Liver (tissue), 9 donors: ENCODE results near the gene SPSB2. TPM values are rescaled to one million over a fixed set of nuclear protein-coding genes. Genes with fewer than 3 reads are reported as not detected.

Source experiments
- DNase-seq: peaks from one replicate; pipeline ENCODE4 v3.0.0-alpha.2; 2017; ENCODE audit warnings: low spot score
- H3K27ac ChIP-seq, 2 donors: one replicate each; pipeline ENCODE4 v1.7.0; 2013; ENCODE audit warnings: inconsistent platforms in 2 of 2, low read length in 2 of 2, control low read depth in 1 of 2, low read depth in 1 of 2, mild to moderate bottlenecking in 1 of 2
- H3K27me3 ChIP-seq, 4 donors: one replicate each; pipeline versions ENCODE4 v1.6.1 to v1.7.0; 2013; ENCODE audit warnings: low read length in 3 of 4, inconsistent platforms in 1 of 4, mild to moderate bottlenecking in 1 of 4, moderate library complexity in 1 of 4; ENCODE audit not compliant: control insufficient read depth in 4 of 4, insufficient read depth in 4 of 4
- H3K36me3 ChIP-seq, 4 donors: one replicate each; pipeline versions ENCODE4 v1.6.1 to v1.7.0; 2013; ENCODE audit warnings: low read length in 3 of 4, mild to moderate bottlenecking in 3 of 4, low read depth in 1 of 4, moderate library complexity in 1 of 4; ENCODE audit not compliant: control insufficient read depth in 4 of 4, insufficient read depth in 3 of 4
- H3K4me1 ChIP-seq, 4 donors: one replicate each; pipeline versions ENCODE4 v1.6.1 to v1.7.0; 2013; ENCODE audit warnings: low read length in 3 of 4, mild to moderate bottlenecking in 3 of 4, moderate library complexity in 1 of 4; ENCODE audit not compliant: control insufficient read depth in 4 of 4, insufficient read depth in 4 of 4
- H3K4me3 ChIP-seq, 3 donors: one replicate each; pipeline versions ENCODE4 v1.6.1 to v1.7.0; 2013; ENCODE audit warnings: low read length in 3 of 3, control low read depth in 1 of 3, low read depth in 1 of 3, mild to moderate bottlenecking in 1 of 3
- H3K9ac ChIP-seq, 2 donors: one replicate each; pipeline ENCODE4 v1.7.0; 2013; ENCODE audit warnings: low read length in 2 of 2, mild to moderate bottlenecking in 2 of 2, moderate library complexity in 2 of 2, control low read depth in 1 of 2, low read depth in 1 of 2
- H3K9me3 ChIP-seq, 4 donors: one replicate each; pipeline versions ENCODE4 v1.6.1 to v1.7.0; 2013; ENCODE audit warnings: low read length in 3 of 4; ENCODE audit not compliant: control insufficient read depth in 4 of 4
- ATF3 ChIP-seq: IDR thresholded peaks from 2 replicates; pipeline ENCODE4 v1.6.1; 2016; ENCODE audit warnings: antibody characterized with exemption
- CTCF ChIP-seq: fragments of 150-350 bp; IDR thresholded peaks from 2 replicates; pipeline ENCODE4 v1.5.1; 2017; ENCODE audit warnings: improper control_type of control experiment, low read depth, low read length; ENCODE audit not compliant: missing input control
- EGR1 ChIP-seq, 2 donors: IDR thresholded peaks; 2 replicates each; pipeline ENCODE4 v1.6.1; 2016 to 2018; ENCODE audit warnings: antibody characterized with exemption in 2 of 2, low read depth in 2 of 2
- FOXA1 ChIP-seq: IDR thresholded peaks from 2 replicates; pipeline ENCODE4 v1.6.1; 2016; ENCODE audit warnings: antibody characterized with exemption
- FOXA2 ChIP-seq: IDR thresholded peaks from 2 replicates; pipeline ENCODE4 v1.6.1; 2016; ENCODE audit warnings: antibody characterized with exemption
- GABPA ChIP-seq, 2 donors: IDR thresholded peaks in 1 of 2; conservative IDR thresholded peaks in 1 of 2; 2 replicates each; pipeline ENCODE4 v1.6.1; 2016; ENCODE audit warnings: antibody characterized with exemption in 2 of 2, mild to moderate bottlenecking in 1 of 2, moderate library complexity in 1 of 2
- HNF4G ChIP-seq: IDR thresholded peaks from 2 replicates; pipeline ENCODE4 v1.6.1; 2016; ENCODE audit warnings: antibody characterized with exemption
- JUND ChIP-seq, 2 donors: IDR thresholded peaks; 2 replicates each; pipeline ENCODE4 v1.6.1; 2016; ENCODE audit warnings: antibody characterized with exemption in 2 of 2
- MAX ChIP-seq: IDR thresholded peaks from 2 replicates; pipeline ENCODE4 v1.6.1; 2016; ENCODE audit warnings: antibody characterized with exemption
- NR2F2 ChIP-seq: IDR thresholded peaks from 2 replicates; pipeline ENCODE4 v1.6.1; 2016; ENCODE audit warnings: antibody characterized with exemption
- RAD21 ChIP-seq, 2 donors: IDR thresholded peaks; 2 replicates each; pipeline ENCODE4 v1.6.1; 2016; ENCODE audit warnings: antibody characterized with exemption in 2 of 2, mild to moderate bottlenecking in 2 of 2
- RXRA ChIP-seq, 2 donors: IDR thresholded peaks; 2 replicates each; pipeline ENCODE4 v1.6.1; 2017 to 2018; ENCODE audit warnings: antibody characterized with exemption in 2 of 2, mild to moderate bottlenecking in 1 of 2
- SP1 ChIP-seq: IDR thresholded peaks from 2 replicates; pipeline ENCODE4 v1.6.1; 2018; ENCODE audit warnings: antibody characterized with exemption, mild to moderate bottlenecking
- TAF1 ChIP-seq: conservative IDR thresholded peaks from 2 replicates; pipeline ENCODE4 v1.6.1; 2016; ENCODE audit warnings: antibody characterized with exemption, mild to moderate bottlenecking
- YY1 ChIP-seq: IDR thresholded peaks from 2 replicates; pipeline ENCODE4 v1.6.1; 2016; ENCODE audit warnings: antibody characterized with exemption, mild to moderate bottlenecking
- WGBS: extraction: QIAGEN DNeasy Blood & Tissue Kit; methylation state at CpG from one replicate; pipeline ENCODE4 v1.1.7; 2013; 5-methylcytosine and 5-hydroxymethylcytosine counted together
- polyA plus RNA-seq, 2 donors: library from polyadenylated mRNA; stranded (reverse) in 1 of 2; unstranded in 1 of 2; fragments of 200-250 nt in 1 of 2; fragments of >200 nt in 1 of 2; fragmentation: Nextera tagmentation in 1 of 2; extraction: Ambion mirVana in 1 of 2; gene quantifications; one replicate each; pipeline versions ENCODE4 v1.2.1 to v1.2.3, GENCODE V29; 2013 to 2015
- total RNA-seq, 2 donors: library from RNA; depleted of rRNA; stranded (reverse); fragments of >200 nt; gene quantifications; one replicate each; pipeline ENCODE4 v1.2.3, GENCODE V29; 2014
- donor health status: healthy.
- donor health status: healthy.
- donor health status: healthy.
- donor health status: healthy.
- donor health status: healthy.

The SPSB2 gene
- total and polyA plus RNA-seq, 4 donors, result 3.2 to 4.6 (median 4.1) TPM

GRCh38 chr12:6916426-6917200, 43.5 kb upstream of the SPSB2 start:
- H3K9ac ChIP-seq, result no peak overlapping the region
- H3K36me3 ChIP-seq, result no peaks in the 10 kb centered on the region
- whole genome bisulfite sequencing, result 95% methylated on average over 11 of the region's 11 CpGs
- no peaks in the 10 kb centered on the region for H3K9me3 ChIP-seq
- H3K27ac ChIP-seq, result no peak overlapping the region
- TF ChIP-seq FOXA1, result no peak
- no peak for TF ChIP-seq GABPA (IDR thresholded peaks at IDR 0.05 in 1 of 2, conservative IDR thresholded peaks at IDR 0.05 in 1 of 2)
- no peak for DNase-seq
- H3K27me3 ChIP-seq, result peaks cover 0 to 6% (median 0%) of the 10 kb centered on the region in 4 donors
- peaks cover 3 to 13% (median 5%) of the 10 kb centered on the region in 4 donors for H3K4me1 ChIP-seq
- H3K4me3 ChIP-seq, result no peak overlapping the region

GRCh38 chr12:6915789-6916285, 42.7 kb upstream of the SPSB2 start:
- Histone ChIP-seq H3K9ac (no peak overlapping the region), H3K27ac (no peak overlapping the region), H3K4me1 (peaks cover 3 to 13% (median 5%) of the 10 kb centered on the region in 4 donors), H3K9me3 (no peaks in the 10 kb centered on the region), H3K27me3 (peaks cover 0 to 6% (median 0%) of the 10 kb centered on the region in 4 donors), H3K4me3 (no peak overlapping the region), H3K36me3 (no peaks in the 10 kb centered on the region)
- TF ChIP-seq FOXA2, result no peak
- TF ChIP-seq EGR1 (IDR thresholded peaks at IDR 0.05; ENCODE audit: low read depth in 2 of 2), result no peak
- TF ChIP-seq YY1, result no peak
- TF ChIP-seq MAX, result no peak
- TF ChIP-seq JUND (IDR thresholded peaks at IDR 0.05), result no peak
- TF ChIP-seq RXRA (IDR thresholded peaks at IDR 0.05), result no peak
- no peak for TF ChIP-seq GABPA (IDR thresholded peaks at IDR 0.05 in 1 of 2, conservative IDR thresholded peaks at IDR 0.05 in 1 of 2)
- TF ChIP-seq RAD21 (IDR thresholded peaks at IDR 0.05), result no peak
- no peak for TF ChIP-seq HNF4G
- no peak for TF ChIP-seq ATF3
- no peak for TF ChIP-seq CTCF
- TF ChIP-seq SP1, result no peak
- WGBS, result 77% methylated on average over 14 of the region's 14 CpGs
- DNase-seq, result no peak

GRCh38 chr12:6914947-6915788, 42.1 kb upstream of the SPSB2 start:
- peaks cover 3 to 13% (median 5%) of the 10 kb centered on the region in 4 donors for H3K4me1 ChIP-seq
- DNase-seq, result peak; percentile 64
- 19% methylated on average over 29 of the region's 29 CpGs for WGBS

More at GRCh38 chr12:6914947-6915788, 42.1 kb upstream of the SPSB2 start:
- H3K9ac ChIP-seq, result no peak overlapping the region
- H3K27me3 ChIP-seq, result peaks cover 0 to 6% (median 0%) of the 10 kb centered on the region in 4 donors
- H3K9me3 ChIP-seq, result no peaks in the 10 kb centered on the region
- peak overlapping the region in 1 of 2 donors; percentile 47 for H3K27ac ChIP-seq
- peak overlapping the region in 2 of 3 donors; percentile 50 to 65 for H3K4me3 ChIP-seq
- no peak for TF ChIP-seq TAF1
- no peak for TF ChIP-seq CTCF
- TF ChIP-seq FOXA1, result no peak
- no peak for TF ChIP-seq RAD21 (IDR thresholded peaks at IDR 0.05)
- no peak for TF ChIP-seq NR2F2
- TF ChIP-seq MAX, result no peak
- TF ChIP-seq GABPA (IDR thresholded peaks at IDR 0.05 in 1 of 2, conservative IDR thresholded peaks at IDR 0.05 in 1 of 2), result no peak
- no peaks in the 10 kb centered on the region for H3K36me3 ChIP-seq
